ENCODE measurements around the gene SOAT1.
A peak's percentile ranks its signal among the peaks of the same experiment; 100 is the strongest.

Gene SOAT1

DNA sequence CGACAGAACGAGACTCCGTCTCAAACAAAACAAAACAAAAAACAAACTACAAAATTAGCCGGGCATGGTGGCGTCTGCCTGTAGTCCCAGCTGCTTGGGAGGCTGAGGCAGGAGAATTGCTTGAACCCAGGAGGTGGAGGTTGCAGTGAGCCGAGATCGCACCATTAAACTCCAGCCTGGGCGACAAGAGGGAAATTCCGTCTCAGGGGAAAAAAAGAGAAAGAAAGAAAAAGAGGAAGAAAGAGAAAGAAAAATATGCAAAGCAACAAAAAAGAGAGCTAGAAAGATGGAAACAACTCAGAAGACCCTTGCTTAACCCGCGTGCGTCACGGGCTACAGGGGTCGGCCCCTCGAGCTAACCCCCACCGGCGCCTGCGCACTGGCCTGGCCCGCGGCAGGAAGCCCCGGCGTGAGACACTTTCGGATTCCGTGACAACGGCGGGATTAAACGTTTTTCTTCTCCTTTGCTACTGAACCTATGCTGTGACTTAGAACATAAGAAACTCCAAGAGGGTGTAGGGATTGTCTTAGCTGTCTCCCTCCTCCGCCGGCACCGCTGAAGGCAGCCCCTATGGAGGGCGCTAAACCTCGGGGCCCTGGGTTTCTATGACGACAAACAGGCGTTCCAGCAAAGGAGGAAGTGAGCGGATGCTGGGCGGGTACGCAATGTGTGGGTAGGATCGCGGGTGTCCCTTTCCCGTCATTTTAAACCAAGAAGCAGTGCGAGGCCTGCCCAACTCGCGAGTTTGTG, 71.9 kb downstream of the SOAT1 start, which contains the start of gene AXDND1 (continued):
- TF ChIP-seq, protein P1, sequence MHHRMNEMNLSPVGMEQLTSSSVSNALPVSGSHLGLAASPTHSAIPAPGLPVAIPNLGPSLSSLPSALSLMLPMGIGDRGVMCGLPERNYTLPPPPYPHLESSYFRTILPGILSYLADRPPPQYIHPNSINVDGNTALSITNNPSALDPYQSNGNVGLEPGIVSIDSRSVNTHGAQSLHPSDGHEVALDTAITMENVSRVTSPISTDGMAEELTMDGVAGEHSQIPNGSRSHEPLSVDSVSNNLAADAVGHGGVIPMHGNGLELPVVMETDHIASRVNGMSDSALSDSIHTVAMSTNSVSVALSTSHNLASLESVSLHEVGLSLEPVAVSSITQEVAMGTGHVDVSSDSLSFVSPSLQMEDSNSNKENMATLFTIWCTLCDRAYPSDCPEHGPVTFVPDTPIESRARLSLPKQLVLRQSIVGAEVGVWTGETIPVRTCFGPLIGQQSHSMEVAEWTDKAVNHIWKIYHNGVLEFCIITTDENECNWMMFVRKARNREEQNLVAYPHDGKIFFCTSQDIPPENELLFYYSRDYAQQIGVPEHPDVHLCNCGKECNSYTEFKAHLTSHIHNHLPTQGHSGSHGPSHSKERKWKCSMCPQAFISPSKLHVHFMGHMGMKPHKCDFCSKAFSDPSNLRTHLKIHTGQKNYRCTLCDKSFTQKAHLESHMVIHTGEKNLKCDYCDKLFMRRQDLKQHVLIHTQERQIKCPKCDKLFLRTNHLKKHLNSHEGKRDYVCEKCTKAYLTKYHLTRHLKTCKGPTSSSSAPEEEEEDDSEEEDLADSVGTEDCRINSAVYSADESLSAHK (tag by site-specific recombination; IDR thresholded peaks at IDR 0.05): no peak
- TF ChIP-seq, protein P2, sequence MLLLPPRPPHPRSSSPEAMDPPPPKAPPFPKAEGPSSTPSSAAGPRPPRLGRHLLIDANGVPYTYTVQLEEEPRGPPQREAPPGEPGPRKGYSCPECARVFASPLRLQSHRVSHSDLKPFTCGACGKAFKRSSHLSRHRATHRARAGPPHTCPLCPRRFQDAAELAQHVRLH (tag by site-specific recombination; IDR thresholded peaks at IDR 0.05): no peak
- TF ChIP-seq ZNF10 (tag by site-specific recombination; IDR thresholded peaks at IDR 0.05): no peak
- no peak for TF ChIP-seq ZNF114 (tag by site-specific recombination; IDR thresholded peaks at IDR 0.05)
- TF ChIP-seq ZNF324 (tag by site-specific recombination; IDR thresholded peaks at IDR 0.05): peak; percentile 41
- no peak for TF ChIP-seq RBAK (tag by site-specific recombination; IDR thresholded peaks at IDR 0.05)
- peak; percentile 46 for TF ChIP-seq ZIC2 (tag by site-specific recombination; IDR thresholded peaks at IDR 0.05)
- TF ChIP-seq ZNF658 (tag by site-specific recombination; IDR thresholded peaks at IDR 0.05): no peak
- TF ChIP-seq SETDB1 (IDR thresholded peaks at IDR 0.05; ENCODE audit: insufficient read length, low read length): no peak
- no peak for TF ChIP-seq ZNF221 (tag by site-specific recombination; IDR thresholded peaks at IDR 0.05; ENCODE audit: borderline replicate concordance)
- TF ChIP-seq ZBTB8A (tag by site-specific recombination; IDR thresholded peaks at IDR 0.05): peak; percentile 82
- no peak for TF ChIP-seq ZNF529 (tag by site-specific recombination; IDR thresholded peaks at IDR 0.05; ENCODE audit: insufficient replicate concordance)
- TF ChIP-seq ZNF776 (tag by site-specific recombination; IDR thresholded peaks at IDR 0.05; ENCODE audit: borderline replicate concordance): no peak
- TF ChIP-seq ZNF223 (tag by site-specific recombination; IDR thresholded peaks at IDR 0.05): no peak
- peak; percentile 71 for TF ChIP-seq ZNF366 (tag by site-specific recombination; conservative IDR thresholded peaks at IDR 0.05)
- TF ChIP-seq ZBTB17 (tag by site-specific recombination; IDR thresholded peaks at IDR 0.05): no peak; the same call in 1 of the 2 replicates
- TF ChIP-seq, protein P3, sequence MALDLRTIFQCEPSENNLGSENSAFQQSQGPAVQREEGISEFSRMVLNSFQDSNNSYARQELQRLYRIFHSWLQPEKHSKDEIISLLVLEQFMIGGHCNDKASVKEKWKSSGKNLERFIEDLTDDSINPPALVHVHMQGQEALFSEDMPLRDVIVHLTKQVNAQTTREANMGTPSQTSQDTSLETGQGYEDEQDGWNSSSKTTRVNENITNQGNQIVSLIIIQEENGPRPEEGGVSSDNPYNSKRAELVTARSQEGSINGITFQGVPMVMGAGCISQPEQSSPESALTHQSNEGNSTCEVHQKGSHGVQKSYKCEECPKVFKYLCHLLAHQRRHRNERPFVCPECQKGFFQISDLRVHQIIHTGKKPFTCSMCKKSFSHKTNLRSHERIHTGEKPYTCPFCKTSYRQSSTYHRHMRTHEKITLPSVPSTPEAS (tag by site-specific recombination; IDR thresholded peaks at IDR 0.05): no peak
- TF ChIP-seq ZNF837 (tag by site-specific recombination; IDR thresholded peaks at IDR 0.05): no peak
- TF ChIP-seq ZNF112 (tag by site-specific recombination; IDR thresholded peaks at IDR 0.05): no peak
- no peak for TF ChIP-seq ZNF571 (tag by site-specific recombination; IDR thresholded peaks at IDR 0.05)
- TF ChIP-seq, protein P4, sequence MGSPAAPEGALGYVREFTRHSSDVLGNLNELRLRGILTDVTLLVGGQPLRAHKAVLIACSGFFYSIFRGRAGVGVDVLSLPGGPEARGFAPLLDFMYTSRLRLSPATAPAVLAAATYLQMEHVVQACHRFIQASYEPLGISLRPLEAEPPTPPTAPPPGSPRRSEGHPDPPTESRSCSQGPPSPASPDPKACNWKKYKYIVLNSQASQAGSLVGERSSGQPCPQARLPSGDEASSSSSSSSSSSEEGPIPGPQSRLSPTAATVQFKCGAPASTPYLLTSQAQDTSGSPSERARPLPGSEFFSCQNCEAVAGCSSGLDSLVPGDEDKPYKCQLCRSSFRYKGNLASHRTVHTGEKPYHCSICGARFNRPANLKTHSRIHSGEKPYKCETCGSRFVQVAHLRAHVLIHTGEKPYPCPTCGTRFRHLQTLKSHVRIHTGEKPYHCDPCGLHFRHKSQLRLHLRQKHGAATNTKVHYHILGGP (tag by site-specific recombination; IDR thresholded peaks at IDR 0.05): no peak
- TF ChIP-seq, protein P5, sequence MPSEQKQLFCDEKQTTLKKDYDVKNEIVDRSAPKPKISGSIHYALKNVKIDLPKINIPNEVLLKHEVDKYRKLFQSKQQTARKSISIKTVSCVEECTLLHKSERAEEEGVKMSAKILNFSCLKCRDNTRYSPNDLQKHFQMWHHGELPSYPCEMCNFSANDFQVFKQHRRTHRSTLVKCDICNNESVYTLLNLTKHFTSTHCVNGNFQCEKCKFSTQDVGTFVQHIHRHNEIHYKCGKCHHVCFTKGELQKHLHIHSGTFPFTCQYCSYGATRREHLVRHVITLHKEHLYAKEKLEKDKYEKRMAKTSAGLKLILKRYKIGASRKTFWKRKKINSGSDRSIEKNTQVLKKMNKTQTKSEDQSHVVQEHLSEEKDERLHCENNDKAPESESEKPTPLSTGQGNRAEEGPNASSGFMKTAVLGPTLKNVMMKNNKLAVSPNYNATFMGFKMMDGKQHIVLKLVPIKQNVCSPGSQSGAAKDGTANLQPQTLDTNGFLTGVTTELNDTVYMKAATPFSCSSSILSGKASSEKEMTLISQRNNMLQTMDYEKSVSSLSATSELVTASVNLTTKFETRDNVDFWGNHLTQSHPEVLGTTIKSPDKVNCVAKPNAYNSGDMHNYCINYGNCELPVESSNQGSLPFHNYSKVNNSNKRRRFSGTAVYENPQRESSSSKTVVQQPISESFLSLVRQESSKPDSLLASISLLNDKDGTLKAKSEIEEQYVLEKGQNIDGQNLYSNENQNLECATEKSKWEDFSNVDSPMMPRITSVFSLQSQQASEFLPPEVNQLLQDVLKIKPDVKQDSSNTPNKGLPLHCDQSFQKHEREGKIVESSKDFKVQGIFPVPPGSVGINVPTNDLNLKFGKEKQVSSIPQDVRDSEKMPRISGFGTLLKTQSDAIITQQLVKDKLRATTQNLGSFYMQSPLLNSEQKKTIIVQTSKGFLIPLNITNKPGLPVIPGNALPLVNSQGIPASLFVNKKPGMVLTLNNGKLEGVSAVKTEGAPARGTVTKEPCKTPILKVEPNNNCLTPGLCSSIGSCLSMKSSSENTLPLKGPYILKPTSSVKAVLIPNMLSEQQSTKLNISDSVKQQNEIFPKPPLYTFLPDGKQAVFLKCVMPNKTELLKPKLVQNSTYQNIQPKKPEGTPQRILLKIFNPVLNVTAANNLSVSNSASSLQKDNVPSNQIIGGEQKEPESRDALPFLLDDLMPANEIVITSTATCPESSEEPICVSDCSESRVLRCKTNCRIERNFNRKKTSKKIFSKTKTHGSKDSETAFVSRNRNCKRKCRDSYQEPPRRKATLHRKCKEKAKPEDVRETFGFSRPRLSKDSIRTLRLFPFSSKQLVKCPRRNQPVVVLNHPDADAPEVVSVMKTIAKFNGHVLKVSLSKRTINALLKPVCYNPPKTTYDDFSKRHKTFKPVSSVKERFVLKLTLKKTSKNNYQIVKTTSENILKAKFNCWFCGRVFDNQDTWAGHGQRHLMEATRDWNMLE (tag by site-specific recombination; conservative IDR thresholded peaks at IDR 0.05; ENCODE audit: low read depth): no peak
- peak; percentile 46; the same call in 1 of the 2 replicates for TF ChIP-seq ZNF157 (tag by site-specific recombination; IDR thresholded peaks at IDR 0.05)
- TF ChIP-seq, protein P6, sequence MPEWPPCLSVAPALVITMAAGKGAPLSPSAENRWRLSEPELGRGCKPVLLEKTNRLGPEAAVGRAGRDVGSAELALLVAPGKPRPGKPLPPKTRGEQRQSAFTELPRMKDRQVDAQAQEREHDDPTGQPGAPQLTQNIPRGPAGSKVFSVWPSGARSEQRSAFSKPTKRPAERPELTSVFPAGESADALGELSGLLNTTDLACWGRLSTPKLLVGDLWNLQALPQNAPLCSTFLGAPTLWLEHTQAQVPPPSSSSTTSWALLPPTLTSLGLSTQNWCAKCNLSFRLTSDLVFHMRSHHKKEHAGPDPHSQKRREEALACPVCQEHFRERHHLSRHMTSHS (tag by site-specific recombination; IDR thresholded peaks at IDR 0.05): no peak
- 0 out of 2 replicates have a peak, but pooled peaks have one; percentile 35 for TF ChIP-seq MYNN (tag by site-specific recombination; IDR thresholded peaks at IDR 0.05; ENCODE audit: borderline replicate concordance)
- no peak for TF ChIP-seq ZNF214 (tag by site-specific recombination; IDR thresholded peaks at IDR 0.05; ENCODE audit: borderline replicate concordance)
- TF ChIP-seq ZNF23 (tag by site-specific recombination; IDR thresholded peaks at IDR 0.05; ENCODE audit: borderline replicate concordance): no peak
- TF ChIP-seq ZNF76 (tag by site-specific recombination; IDR thresholded peaks at IDR 0.05; ENCODE audit: borderline replicate concordance, low read depth): peak; percentile 38; the same call in 1 of the 2 replicates
- no peak; the same call in 1 of the 2 replicates for TF ChIP-seq ZFP69B (tag by site-specific recombination; IDR thresholded peaks at IDR 0.05)

Data from HEK293 (cell line).